HEK293 (cell line): ENCODE results near the gene MPHOSPH10.
A peak's percentile ranks its signal among the peaks of the same experiment; 100 is the strongest.

Source experiments
- GLI4 ChIP-seq: fragments of 450-650 bp; formaldehyde crosslinking; IDR thresholded peaks from 2 replicates; pipeline ENCODE4 v1.5.1; 2016; ENCODE audit warnings: missing biosample characterization, missing genetic modification characterization
- GLIS1 ChIP-seq: fragments of 450-650 bp; formaldehyde crosslinking; IDR thresholded peaks from 2 replicates; pipeline ENCODE4 v1.5.1; 2016; ENCODE audit warnings: missing biosample characterization, missing genetic modification characterization
- GLIS2 ChIP-seq: fragments of 450-650 bp; formaldehyde crosslinking; IDR thresholded peaks from 2 replicates; pipeline ENCODE4 v1.5.1; 2016; ENCODE audit warnings: missing biosample characterization, missing genetic modification characterization
- HIC1 ChIP-seq: fragments of 450-650 bp; formaldehyde crosslinking; IDR thresholded peaks from 2 replicates; pipeline ENCODE4 v1.5.1; 2016; ENCODE audit warnings: missing biosample characterization, missing genetic modification characterization
- KLF8 ChIP-seq: fragments of 450-650 bp; formaldehyde crosslinking; IDR thresholded peaks from 2 replicates; pipeline ENCODE4 v1.5.1; 2016; ENCODE audit warnings: missing biosample characterization, missing genetic modification characterization
- PRDM10 ChIP-seq: fragments of 450-650 bp; formaldehyde crosslinking; IDR thresholded peaks from 2 replicates; pipeline ENCODE4 v1.5.1; 2016; ENCODE audit warnings: missing biosample characterization, missing genetic modification characterization
- SALL2 ChIP-seq: fragments of 450-650 bp; formaldehyde crosslinking; IDR thresholded peaks from 2 replicates; pipeline ENCODE4 v1.5.0; 2017; ENCODE audit warnings: missing biosample characterization, mild to moderate bottlenecking, missing genetic modification characterization, borderline replicate concordance
- ZBTB1 ChIP-seq: fragments of 450-650 bp; formaldehyde crosslinking; IDR thresholded peaks from 2 replicates; pipeline ENCODE4 v1.5.1; 2016; ENCODE audit warnings: missing biosample characterization, missing genetic modification characterization
- ZBTB20 ChIP-seq: fragments of 450-650 bp; formaldehyde crosslinking; IDR thresholded peaks from 2 replicates; pipeline ENCODE4 v1.5.1; 2016; ENCODE audit warnings: missing biosample characterization, missing genetic modification characterization
- ZNF175 ChIP-seq: fragments of 450-650 bp; formaldehyde crosslinking; IDR thresholded peaks from 2 replicates; pipeline ENCODE4 v1.5.1; 2016; ENCODE audit warnings: missing biosample characterization, missing genetic modification characterization
- ZNF19 ChIP-seq: fragments of 450-650 bp; formaldehyde crosslinking; IDR thresholded peaks from 2 replicates; pipeline ENCODE4; 2016; ENCODE audit warnings: missing biosample characterization, missing genetic modification characterization, low read depth
- ZNF23 ChIP-seq: fragments of 450-650 bp; formaldehyde crosslinking; IDR thresholded peaks from 2 replicates; pipeline ENCODE4 v1.5.1; 2016; ENCODE audit warnings: missing biosample characterization, missing genetic modification characterization, borderline replicate concordance
- ZNF248 ChIP-seq: fragments of 450-650 bp; formaldehyde crosslinking; IDR thresholded peaks from 2 replicates; pipeline ENCODE4 v1.5.1; 2017; ENCODE audit warnings: missing biosample characterization, missing genetic modification characterization
- ZNF266 ChIP-seq: fragments of 450-650 bp; formaldehyde crosslinking; IDR thresholded peaks from 2 replicates; pipeline ENCODE4 v1.5.1; 2016; ENCODE audit warnings: missing biosample characterization, missing genetic modification characterization, low read depth
- ZNF292 ChIP-seq: fragments of 450-650 bp; formaldehyde crosslinking; IDR thresholded peaks from 2 replicates; pipeline ENCODE4 v1.5.1; 2016; ENCODE audit warnings: low read depth, missing biosample characterization, missing genetic modification characterization, borderline replicate concordance
- ZNF354C ChIP-seq: fragments of 450-650 bp; formaldehyde crosslinking; IDR thresholded peaks from 2 replicates; pipeline ENCODE4 v1.5.1; 2016; ENCODE audit warnings: missing biosample characterization, missing genetic modification characterization, low read depth, borderline replicate concordance
- ZNF394 ChIP-seq: fragments of 450-650 bp; formaldehyde crosslinking; IDR thresholded peaks from 2 replicates; pipeline ENCODE4 v1.5.1; 2016; ENCODE audit warnings: missing biosample characterization, missing genetic modification characterization, mild to moderate bottlenecking, moderate library complexity, borderline replicate concordance
- ZNF416 ChIP-seq: fragments of 450-650 bp; formaldehyde crosslinking; IDR thresholded peaks from 2 replicates; pipeline ENCODE4 v1.5.1; 2016; ENCODE audit warnings: missing biosample characterization, missing genetic modification characterization
- ZNF510 ChIP-seq: fragments of 450-650 bp; formaldehyde crosslinking; IDR thresholded peaks from 2 replicates; pipeline ENCODE4 v1.5.1; 2018; ENCODE audit warnings: mild to moderate bottlenecking, missing genetic modification characterization, missing biosample characterization; ENCODE audit not compliant: insufficient replicate concordance
- ZNF596 ChIP-seq: fragments of 450-650 bp; IDR thresholded peaks from 2 replicates; pipeline ENCODE4 v1.5.0; 2018; ENCODE audit warnings: missing biosample characterization, mild to moderate bottlenecking, missing genetic modification characterization, moderate library complexity
- ZNF660 ChIP-seq: fragments of 450-650 bp; IDR thresholded peaks from 2 replicates; pipeline ENCODE4 v1.5.1; 2018; ENCODE audit warnings: missing biosample characterization, mild to moderate bottlenecking, missing genetic modification characterization
- ZNF692 ChIP-seq: fragments of 450-650 bp; formaldehyde crosslinking; IDR thresholded peaks from 2 replicates; pipeline ENCODE4 v1.5.1; 2016; ENCODE audit warnings: missing biosample characterization, missing genetic modification characterization
- ZNF704 ChIP-seq: fragments of 450-650 bp; formaldehyde crosslinking; IDR thresholded peaks from 2 replicates; pipeline ENCODE4 v1.5.1; 2016; ENCODE audit warnings: missing biosample characterization, missing genetic modification characterization
- ZSCAN30 ChIP-seq: fragments of 450-650 bp; IDR thresholded peaks from 2 replicates; pipeline ENCODE4 v1.5.1; 2018; ENCODE audit warnings: missing biosample characterization, mild to moderate bottlenecking, missing genetic modification characterization, moderate library complexity

The MPHOSPH10 gene

GRCh38 chr2:71130152-71130904 is at the start of gene MPHOSPH10, which contains the start of gene MCEE (continued):
- no peak for TF ChIP-seq SALL2 (tag by site-specific recombination)
- no peak for TF ChIP-seq ZNF292 (tag by site-specific recombination)
- TF ChIP-seq ZNF394 (tag by site-specific recombination): peak; percentile 70
- TF ChIP-seq ZNF175: no peak
- peak; percentile 89 for TF ChIP-seq ZSCAN30 (tag by site-specific recombination)
- no peak for TF ChIP-seq ZNF510 (tag by site-specific recombination)
- no peak for TF ChIP-seq GLIS2
- TF ChIP-seq GLI4 (tag by site-specific recombination): no peak
- no peak for TF ChIP-seq ZNF266 (tag by site-specific recombination)
- TF ChIP-seq GLIS1 (tag by site-specific recombination): no peak
- no peak; the same call in 1 of the 2 replicates for TF ChIP-seq ZBTB20 (tag by site-specific recombination)
- TF ChIP-seq ZNF23: no peak
- TF ChIP-seq HIC1 (tag by site-specific recombination): no peak
- no peak for TF ChIP-seq ZNF354C (tag by site-specific recombination)
- no peak for TF ChIP-seq ZBTB1 (tag by site-specific recombination)
- TF ChIP-seq ZNF692: peak; percentile 91
- no peak for TF ChIP-seq ZNF416 (tag by site-specific recombination)
- no peak for TF ChIP-seq ZNF704
- no peak for TF ChIP-seq ZNF248 (tag by site-specific recombination)
- no peak for TF ChIP-seq ZNF596 (tag by site-specific recombination)
- peak; percentile 90 for TF ChIP-seq KLF8
- no peak for TF ChIP-seq ZNF19 (tag by site-specific recombination)
- peak; percentile 87 for TF ChIP-seq ZNF660
- peak; percentile 99 for TF ChIP-seq PRDM10 (tag by site-specific recombination)
